Measurements from ENCODE around the gene KLF14. TPM values are rescaled to one million over a fixed set of nuclear protein-coding genes. Genes with fewer than 3 reads are reported as not detected.

The KLF14 gene
- total RNA-seq, 2 experiments from 2014 or later: not detected

DNA sequence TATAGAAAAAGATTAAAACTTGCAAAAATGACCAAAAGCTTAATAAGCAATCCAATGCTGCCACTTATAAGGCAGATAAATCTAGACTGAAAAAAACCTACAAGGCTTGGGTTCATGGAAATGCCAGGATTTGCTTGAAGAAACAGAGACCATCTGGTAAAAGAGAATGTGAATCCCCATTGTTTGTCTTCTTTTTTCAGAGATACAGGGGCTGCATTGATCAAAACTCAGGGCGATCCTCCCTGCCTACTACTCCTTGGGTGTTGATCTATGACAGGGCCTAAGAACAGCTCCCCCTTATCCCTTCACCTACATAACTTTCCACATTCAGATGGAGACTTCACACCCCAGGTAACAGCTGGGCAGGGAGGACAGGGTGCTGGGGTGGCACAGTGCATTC lies 44.3 kb downstream of the KLF14 start:
- TF ChIP-seq, protein P1, sequence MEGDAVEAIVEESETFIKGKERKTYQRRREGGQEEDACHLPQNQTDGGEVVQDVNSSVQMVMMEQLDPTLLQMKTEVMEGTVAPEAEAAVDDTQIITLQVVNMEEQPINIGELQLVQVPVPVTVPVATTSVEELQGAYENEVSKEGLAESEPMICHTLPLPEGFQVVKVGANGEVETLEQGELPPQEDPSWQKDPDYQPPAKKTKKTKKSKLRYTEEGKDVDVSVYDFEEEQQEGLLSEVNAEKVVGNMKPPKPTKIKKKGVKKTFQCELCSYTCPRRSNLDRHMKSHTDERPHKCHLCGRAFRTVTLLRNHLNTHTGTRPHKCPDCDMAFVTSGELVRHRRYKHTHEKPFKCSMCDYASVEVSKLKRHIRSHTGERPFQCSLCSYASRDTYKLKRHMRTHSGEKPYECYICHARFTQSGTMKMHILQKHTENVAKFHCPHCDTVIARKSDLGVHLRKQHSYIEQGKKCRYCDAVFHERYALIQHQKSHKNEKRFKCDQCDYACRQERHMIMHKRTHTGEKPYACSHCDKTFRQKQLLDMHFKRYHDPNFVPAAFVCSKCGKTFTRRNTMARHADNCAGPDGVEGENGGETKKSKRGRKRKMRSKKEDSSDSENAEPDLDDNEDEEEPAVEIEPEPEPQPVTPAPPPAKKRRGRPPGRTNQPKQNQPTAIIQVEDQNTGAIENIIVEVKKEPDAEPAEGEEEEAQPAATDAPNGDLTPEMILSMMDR (IDR thresholded peaks at IDR 0.05): no peak
- ATAC-seq (no peak), DNase-seq (no peak)
- peaks cover 12% of the 10 kb centered on the region for H3K9me3 Mint-ChIP-seq
- CTCF ChIA-PET: no interaction called here
- H3K27me3 Mint-ChIP-seq: peaks cover 2% of the 10 kb centered on the region
- intact Hi-C loops (cut with micrococcal nuclease): no loop called here
- H3K4me1 Mint-ChIP-seq (ENCODE audit: low read depth): no peaks in the 10 kb centered on the region
- H3K27ac Mint-ChIP-seq: no peak overlapping the region
- H3K36me3 Mint-ChIP-seq (ENCODE audit: low read depth): no peaks in the 10 kb centered on the region
- POLR2A ChIA-PET: interaction anchor here (0.6 kb wide), 1 partner anchor 260 kb away, joined by 3 read pairs; no protein-coding TSS in a partner anchor
- no peak overlapping the region for H3K4me3 Mint-ChIP-seq

DNA sequence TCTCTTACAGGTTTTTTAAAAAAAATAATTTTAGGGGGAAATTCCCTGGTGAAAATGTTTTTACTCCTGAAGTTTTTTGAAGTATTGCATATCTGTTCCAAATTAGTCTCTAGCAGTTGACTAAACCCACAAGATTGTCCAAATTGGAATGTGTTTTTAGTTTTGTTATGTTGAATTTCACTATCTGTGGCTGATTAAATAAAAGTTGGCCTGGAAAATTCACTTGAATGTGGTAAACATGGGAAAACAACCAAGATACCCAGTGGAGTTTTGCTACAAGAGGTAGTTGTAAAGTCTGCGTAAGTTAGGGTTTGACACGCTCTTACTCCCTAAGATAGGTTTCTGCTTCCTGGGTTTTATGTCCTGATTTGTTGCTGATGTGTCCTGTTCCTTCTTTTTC lies 51.0 kb downstream of the KLF14 start:
- Mint-ChIP-seq H3K36me3 (ENCODE audit: low read depth) (no peaks in the 10 kb centered on the region), H3K27me3 (peaks cover 12% of the 10 kb centered on the region), H3K27ac (no peak overlapping the region), H3K4me3 (no peak overlapping the region), H3K4me1 (ENCODE audit: low read depth) (no peaks in the 10 kb centered on the region), H3K9me3 (no peaks in the 10 kb centered on the region)
- POLR2A ChIA-PET: no interaction called here
- TF ChIP-seq, protein P1 (IDR thresholded peaks at IDR 0.05): no peak
- ATAC-seq (no peak), DNase-seq (no peak)
- intact Hi-C loops (cut with micrococcal nuclease): no loop called here
- CTCF ChIA-PET: interaction anchor here (0.9 kb wide), 1 partner anchor 830 kb away, joined by 4 read pairs; no protein-coding TSS in a partner anchor

Other genes starting within 250 kb of the KLF14 start
- gene MEST, start 242.1 kb downstream of the KLF14 start, total RNA-seq: 1 to 10 TPM; 6.8 to 9.2 TPM
- 10 to 100 TPM; 23.8 to 25.1 TPM for gene COPG2, start 65.5 kb downstream of the KLF14 start, total RNA-seq
- not detected for gene TSGA13, start 47.7 kb downstream of the KLF14 start, total RNA-seq